NCI-H2081 treated with DMSO at 0.1 percent for 48 hours (cell line): ENCODE measurements around the gene WEE1.
A peak's percentile ranks its signal among the peaks of the same experiment; 100 is the strongest.

Experiments used
- DNase-seq: peaks from one replicate; lab custom pipeline; 2025; lab: John Stamatoyannopoulos, UW

Gene WEE1

GRCh38 chr11:9566561-9567063 is 6.9 kb upstream of the WEE1 start:
- DNase-seq, result no peak

GRCh38 chr11:9567401-9567800 is 6.1 kb upstream of the WEE1 start:
- DNase-seq, result no peak

GRCh38 chr11:9568161-9568853 is 5.2 kb upstream of the WEE1 start:
- DNase-seq, result no peak

GRCh38 chr11:9568854-9569587 is 4.4 kb upstream of the WEE1 start:
- peak; percentile 32 for DNase-seq

GRCh38 chr11:9569588-9570164 is 3.8 kb upstream of the WEE1 start:
- DNase-seq, result no peak

GRCh38 chr11:9570313-9571025 is 3.0 kb upstream of the WEE1 start:
- no peak for DNase-seq

GRCh38 chr11:9571071-9571762 is 2.3 kb upstream of the WEE1 start:
- DNase-seq, result no peak

GRCh38 chr11:9571763-9572115 is 1.7 kb upstream of the WEE1 start:
- no peak for DNase-seq

GRCh38 chr11:9573775-9574621 is 528 bp downstream of the WEE1 start:
- no peak for DNase-seq

GRCh38 chr11:9574622-9575259 is 1.3 kb downstream of the WEE1 start:
- no peak for DNase-seq

- DNase-seq, result no peak
Measured at GRCh38 chr11:9575260-9576240, 2.1 kb downstream of the WEE1 start.

GRCh38 chr11:9576701-9577381 is 3.4 kb downstream of the WEE1 start:
- no peak for DNase-seq

GRCh38 chr11:9577556-9577955 is 4.1 kb downstream of the WEE1 start:
- DNase-seq, result no peak

GRCh38 chr11:9580894-9581293 is 7.4 kb downstream of the WEE1 start:
- no peak for DNase-seq

GRCh38 chr11:9581556-9582161 is 8.2 kb downstream of the WEE1 start:
- no peak for DNase-seq

GRCh38 chr11:9590717-9591116 is 17.2 kb downstream of the WEE1 start:
- no peak for DNase-seq

GRCh38 chr11:9594267-9595046 is 21.0 kb downstream of the WEE1 start:
- no peak for DNase-seq
